Skin epidermis (tissue), 12 donors: ENCODE data around the gene ZSWIM1.
"Not testable (repeated sequence)": the region's sequence is repeated elsewhere in the genome, so short reads cannot be mapped to it uniquely, and the experiment has no call there.

Experiments used
- H3K27ac ChIP-seq, 21 experiments: fragments of 200-600 bp; sonication (generic) in 11 of 21; one replicate each; pipeline ENCODE4 v1.5.0; 2020; ENCODE audit warnings: mild to moderate bottlenecking in 3 of 21, inconsistent platforms in 2 of 21, moderate library complexity in 2 of 21
- H3K4me3 ChIP-seq, 7 experiments: fragments of 200-600 bp; sonication (generic) in 2 of 7; one replicate each; pipeline ENCODE4 v1.5.0; 2020; ENCODE audit warnings: inconsistent platforms in 2 of 7, mild to moderate bottlenecking in 2 of 7, moderate library complexity in 1 of 7

ZSWIM1 gene

DNA sequence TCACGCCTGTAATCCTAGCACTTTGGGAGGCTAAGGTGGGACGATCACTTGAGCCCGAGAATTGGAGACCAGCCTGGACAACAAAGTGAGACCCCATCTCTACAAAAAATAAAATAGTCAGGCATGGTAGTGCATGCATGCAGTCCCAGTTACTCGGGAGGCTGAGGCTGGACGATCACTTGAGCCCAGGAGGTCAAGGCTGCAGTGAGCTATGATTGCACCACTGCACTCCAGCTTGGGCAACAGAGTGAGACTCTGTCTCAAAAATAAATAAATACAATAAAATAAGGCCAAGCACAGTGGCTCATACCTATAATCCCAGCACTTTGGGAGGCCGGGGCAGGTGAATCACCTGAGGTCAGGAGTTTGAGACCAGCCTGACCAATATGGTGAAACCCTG, 20.3 kb downstream of the ZSWIM1 start:
- H3K27ac ChIP-seq, H3K4me3 ChIP-seq: not testable (repeated sequence)

DNA sequence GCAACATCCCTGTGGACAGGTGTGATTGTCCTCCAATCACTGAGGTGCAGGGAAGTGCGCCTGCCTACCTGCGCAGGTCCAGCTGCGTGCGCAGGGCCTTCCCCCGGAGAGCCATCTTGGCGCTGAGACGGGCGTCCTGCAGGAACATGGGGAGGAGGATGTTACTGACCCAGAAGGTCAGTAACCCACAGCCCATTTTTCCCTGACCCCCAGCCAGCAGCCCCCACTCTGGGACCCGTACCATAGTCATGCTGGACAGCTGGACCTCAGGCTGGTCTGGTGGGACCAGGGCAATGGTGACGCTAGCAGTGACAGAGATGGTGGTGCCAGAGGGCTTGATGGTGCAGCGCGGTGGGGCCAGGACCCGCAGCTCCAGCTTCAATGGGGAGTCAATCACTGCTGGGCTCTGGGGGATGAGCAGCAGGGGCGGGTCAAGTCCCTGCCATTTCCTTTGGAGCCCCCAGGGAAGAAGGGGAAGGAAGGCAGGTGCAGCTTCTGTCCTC, 21.2 kb downstream of the ZSWIM1 start:
- H3K4me3 ChIP-seq: no peak overlapping the region

DNA sequence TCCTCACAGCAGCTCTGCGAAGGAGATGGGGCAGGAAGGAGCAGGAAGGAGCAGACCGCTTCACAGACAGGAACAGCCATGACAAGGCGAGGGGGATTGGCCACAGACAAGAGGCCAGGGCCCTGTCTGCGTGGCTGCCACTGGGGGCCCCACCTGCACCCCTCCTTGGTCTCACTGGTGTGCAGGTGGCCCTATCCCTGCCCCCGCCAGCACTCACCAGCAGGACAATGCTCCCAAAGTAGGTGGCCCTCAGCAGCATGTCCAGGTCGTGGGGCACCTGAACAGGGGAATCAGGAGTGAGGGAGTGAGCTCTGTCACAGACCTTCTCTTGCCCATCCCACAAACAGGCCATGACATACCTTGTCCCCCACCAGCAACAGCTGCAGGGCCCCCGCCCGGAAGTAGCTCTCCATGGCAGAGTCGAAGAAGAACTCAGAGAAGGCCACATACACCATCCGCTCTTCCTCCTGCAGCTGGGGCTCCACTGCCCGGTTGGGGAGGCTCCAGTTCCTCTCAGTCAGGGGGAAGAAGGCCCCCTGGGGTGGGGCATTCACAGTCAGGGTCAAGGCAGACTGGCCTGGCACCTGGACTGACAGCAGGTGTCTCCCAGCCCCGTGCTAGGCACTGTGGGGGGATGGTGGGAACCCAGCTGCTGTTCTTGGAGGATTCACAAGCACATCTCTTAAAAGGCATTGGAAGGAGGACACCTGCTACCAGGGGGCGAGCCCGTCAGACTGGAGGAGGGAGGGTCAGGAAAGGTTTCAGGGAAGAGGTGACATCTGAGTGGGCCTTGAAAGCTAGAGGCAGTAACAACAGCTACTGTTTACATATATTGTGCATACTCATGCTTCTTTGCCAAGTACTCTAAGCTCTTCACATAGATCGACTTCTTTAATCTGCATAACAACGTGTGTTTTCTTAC, 23.8 kb downstream of the ZSWIM1 start:
- no peak overlapping the region for H3K4me3 ChIP-seq
- H3K27ac ChIP-seq: no peak overlapping the region

More for the DNA sequence above, 21.2 kb downstream of the ZSWIM1 start:
- no peak overlapping the region for H3K27ac ChIP-seq

DNA sequence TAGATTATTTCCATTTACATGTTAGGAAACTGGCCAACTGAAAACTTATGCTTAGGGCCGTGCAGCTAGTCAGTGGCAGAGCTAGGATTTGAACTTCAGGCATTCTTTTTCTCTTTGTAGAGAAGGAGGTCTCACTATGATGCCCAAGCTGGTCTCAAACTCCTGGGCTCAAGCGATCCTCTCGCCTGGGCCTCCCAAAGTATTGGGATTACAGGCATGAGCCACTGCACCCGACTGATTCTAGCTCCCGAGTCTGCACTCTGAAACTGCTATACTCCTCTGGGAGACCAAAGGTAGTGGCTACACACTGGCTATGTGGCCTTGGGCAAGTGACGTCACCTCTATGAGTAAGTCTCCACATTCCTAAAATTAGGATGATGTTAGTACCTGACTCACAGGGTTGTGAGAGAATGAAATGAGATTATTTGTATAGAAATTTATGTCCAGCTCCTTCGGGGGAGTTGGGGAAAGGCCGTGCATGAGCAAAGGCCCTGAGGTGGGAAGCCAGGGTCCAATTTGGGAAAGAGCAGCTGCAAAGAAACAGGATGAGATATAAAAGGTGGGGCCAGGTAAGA, 24.6 kb downstream of the ZSWIM1 start:
- no peak overlapping the region for H3K4me3 ChIP-seq
- H3K27ac ChIP-seq: no peak overlapping the region

DNA sequence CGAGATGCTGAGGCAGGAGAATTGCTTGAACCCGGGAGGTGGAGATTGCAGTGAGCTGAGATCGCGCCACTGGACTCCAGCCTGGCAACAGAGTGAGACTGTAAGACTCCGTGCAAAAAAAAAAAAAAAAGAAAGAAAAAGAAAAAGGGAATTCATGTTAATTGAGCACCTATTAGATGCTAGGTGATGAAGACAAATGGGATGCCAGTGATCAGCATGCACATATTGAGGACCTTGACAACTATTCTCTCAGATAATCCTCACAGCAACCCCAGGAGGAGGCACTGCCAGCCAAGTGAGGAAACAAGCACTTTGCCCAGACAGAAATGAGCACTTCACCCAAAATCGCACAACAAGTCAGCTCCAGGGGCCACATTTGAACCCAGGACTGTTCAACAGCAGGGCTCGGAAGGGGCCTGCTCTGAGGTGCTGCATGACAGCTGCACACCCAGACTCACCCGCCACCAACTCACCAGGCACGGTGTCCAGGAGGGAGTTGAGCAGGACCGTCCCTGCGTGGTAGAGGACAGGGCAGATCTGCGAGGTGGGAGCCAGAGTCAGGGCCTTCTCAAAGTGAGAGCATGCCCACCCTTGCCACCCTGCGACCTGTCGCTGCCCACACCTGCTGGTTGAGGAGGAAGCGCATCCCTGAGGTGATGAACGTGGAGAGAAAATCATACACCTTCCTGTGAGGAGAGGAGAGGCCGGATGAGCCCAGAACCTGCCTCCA, 26.4 kb downstream of the ZSWIM1 start:
- Histone ChIP-seq H3K4me3 (no peak overlapping the region), H3K27ac (no peak overlapping the region)

DNA sequence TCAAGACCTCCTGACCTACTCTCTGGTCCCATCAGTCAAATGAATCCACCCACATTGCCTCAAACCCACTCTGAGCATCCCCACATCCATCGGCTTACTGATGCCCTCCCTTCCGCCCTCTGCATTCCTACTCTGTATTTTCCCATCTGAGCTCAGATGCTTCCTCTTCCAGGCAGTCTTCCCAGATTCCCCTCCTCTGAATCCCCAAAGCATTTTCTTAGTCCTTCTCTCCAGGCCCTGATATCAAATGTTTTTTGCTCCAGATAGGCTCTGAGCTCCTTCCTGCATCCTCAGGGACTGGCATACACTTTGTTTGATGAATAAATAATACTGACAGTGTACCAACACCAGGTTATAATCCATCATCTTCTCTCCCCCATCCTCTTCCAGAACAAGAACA, 27.1 kb downstream of the ZSWIM1 start:
- Histone ChIP-seq H3K4me3 (no peak overlapping the region), H3K27ac (no peak overlapping the region)

DNA sequence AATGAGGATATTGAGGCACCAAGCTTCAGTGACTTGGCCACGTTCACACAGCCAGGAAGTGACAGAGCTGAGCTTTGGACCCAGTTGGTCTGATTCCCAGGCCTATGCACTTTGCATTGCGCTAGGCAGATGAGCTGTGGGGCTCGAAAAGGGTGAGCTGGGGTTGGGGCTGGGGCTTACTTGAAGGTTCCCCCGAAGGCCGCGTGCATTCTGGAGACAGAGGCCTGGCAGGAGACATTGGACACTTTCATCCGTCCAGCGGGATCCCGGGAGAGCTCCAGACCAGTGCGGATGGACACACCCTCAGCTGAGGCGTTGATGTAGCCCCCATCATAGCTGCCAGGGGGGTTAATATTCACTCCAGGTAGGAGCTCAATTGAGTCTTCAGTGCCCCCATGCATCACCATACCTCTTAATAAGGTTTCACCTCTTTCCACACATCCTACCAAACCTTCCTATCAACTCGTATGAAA, 28.3 kb downstream of the ZSWIM1 start:
- Histone ChIP-seq H3K4me3 (no peak overlapping the region), H3K27ac (peak overlapping the region in 1 of 21 experiments; percentile 5)

DNA sequence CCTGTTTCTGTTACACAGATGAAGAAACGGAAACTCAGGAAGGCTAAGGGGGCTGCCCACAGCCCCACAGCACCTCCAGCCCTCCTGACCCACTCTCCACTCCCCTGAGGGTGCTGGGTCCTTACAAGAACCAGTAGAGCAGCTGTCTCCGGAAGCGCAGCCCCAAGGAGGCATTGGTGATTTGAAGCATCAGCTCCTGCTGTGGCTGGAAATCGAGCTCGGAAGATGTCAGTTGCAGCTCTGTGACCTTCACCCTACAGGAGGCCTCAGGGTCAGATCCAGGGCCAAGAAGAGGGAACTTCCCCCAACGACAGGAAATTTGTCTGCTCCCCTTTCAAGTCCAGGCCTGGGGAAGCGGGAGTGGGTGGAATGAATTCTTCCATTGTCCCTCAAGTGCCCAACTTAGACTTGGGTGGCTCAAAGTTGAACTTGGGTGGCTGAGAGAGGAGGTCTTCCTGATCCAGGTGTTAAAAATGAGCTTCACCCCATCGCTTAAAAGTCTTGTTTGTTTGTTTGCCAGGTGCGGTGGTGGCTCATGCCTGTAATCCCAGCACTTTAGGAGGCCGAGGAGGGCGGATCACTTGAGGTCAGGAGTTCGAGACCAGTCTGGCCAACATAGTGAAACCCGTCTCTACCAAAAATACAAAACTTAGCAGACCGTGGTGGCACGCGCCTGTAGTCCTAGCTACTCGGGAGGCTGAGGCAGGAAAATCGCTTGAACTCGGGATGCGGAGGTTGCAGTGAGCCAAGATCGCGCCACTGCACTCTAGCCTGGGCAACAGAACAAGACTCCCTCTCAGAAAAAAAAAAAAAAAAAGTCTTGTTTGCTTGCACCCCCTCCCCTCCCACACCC, 29.0 kb downstream of the ZSWIM1 start:
- peak overlapping the region in 3 of 21 experiments; percentile 1 to 16 (median 5) for H3K27ac ChIP-seq
- peak overlapping the region in 1 of 7 experiments; percentile 53 for H3K4me3 ChIP-seq

DNA sequence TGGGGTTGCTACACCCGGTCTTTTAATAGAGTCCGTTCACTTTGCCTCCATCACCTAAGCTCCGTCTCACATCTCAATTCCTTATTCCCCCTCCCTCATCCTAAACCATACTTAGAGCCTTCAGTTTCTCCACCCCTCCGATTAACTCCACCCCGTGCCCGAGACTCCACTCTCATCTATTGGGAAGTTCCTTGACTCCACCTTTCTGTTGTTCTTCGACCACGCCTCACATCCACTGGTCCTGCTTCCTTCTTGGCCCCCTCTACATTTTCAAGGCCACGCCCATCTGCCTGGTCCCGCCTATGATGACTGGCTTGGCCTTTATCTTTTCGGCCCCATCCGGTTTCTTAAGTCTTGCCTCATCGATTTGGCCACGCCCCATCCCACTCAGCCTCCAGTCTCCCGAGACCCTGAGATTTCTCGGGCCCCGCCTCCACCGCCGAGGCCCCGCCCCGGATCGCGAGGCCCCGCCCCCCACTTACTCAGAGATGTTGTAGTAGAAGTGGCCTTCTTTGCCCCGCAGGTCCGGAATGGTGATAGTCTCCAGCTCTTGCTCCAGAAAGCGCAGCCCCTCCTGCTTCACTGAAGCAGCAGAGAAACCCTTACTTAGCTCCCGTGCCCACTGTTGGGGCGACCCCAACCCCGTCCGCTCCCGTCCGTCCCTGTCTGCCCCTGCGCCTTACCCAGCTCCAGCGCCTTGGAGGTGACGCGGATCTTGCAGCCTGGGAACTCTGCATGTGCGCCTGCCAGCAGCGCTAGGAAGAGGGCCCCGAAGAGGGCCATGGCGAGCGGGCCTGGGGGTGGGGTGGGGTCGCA, 29.9 kb downstream of the ZSWIM1 start:
- peak overlapping the region in 20 of 21 experiments; percentile 29 to 86 (median 76) for H3K27ac ChIP-seq
- peak overlapping the region; percentile 33 to 53 (median 46) for H3K4me3 ChIP-seq

DNA sequence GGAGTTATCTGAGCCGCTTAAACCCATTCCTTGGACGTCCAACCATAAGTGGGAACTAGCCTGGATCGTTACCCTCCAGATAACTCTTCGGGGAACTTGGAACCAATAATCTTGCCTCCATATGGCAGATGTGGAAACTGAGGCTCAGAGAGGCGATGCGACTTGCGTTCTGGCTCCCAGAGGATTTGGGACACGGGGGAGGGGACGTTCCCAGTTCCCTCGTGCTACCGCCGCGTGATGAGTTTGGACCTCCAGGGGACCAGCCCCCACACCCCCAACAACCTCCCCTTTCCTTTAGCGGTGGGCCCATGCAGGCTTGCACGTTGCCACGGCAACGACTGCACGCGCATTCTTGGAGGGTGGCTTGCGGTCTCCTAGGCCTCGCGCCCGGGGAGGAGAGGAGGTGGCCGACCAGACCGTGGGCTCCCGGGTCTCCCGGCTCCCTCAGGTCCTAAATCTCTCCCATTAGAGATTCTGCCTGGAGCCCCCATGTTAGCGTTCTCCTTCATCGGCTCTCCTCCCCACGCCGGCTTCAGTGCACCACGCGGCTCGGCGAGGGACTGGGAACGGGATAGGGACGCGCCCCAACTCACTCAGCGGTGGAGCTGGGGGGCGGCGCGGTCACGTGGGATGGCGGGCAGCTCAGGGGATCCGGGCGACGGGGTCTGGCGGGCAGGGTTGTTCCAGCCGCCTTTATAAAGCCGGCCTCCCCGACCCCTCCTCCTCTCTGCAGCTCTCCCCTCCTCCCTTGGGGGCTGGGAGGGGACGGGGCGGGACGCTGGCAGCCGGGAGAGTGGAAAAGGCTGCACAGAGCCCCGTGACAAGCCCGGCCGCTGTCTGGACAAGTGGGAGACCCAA, 30.7 kb downstream of the ZSWIM1 start, which contains the start of gene PLTP:
PLTP (minus strand) TSS at position 670 of the 858 bp plus-strand sequence. CDS start 703 bp downstream, outside the sequence.
- peak within 1 kb of the TSS in 20 of 21 experiments; percentile 29 to 86 (median 76) for H3K27ac ChIP-seq

DNA sequence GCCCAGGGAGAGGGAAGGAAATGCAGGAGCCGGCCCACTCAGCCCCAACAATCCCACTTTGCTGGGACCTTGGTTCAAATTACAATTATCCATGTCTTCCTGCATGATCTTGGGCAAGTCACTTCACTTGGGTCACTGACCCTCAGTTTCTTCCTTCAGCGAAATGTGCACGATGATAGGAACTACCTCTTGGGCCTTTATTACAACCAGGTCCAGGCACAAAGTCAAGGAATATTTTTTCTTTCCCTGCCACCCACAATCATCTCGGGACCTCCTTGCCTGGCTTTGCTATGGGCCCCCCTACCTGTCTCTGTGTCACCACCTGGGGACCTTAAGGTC, 31.3 kb downstream of the ZSWIM1 start:
- H3K27ac ChIP-seq: peak overlapping the region in 19 of 21 experiments; percentile 29 to 86 (median 76)
- peak overlapping the region in 6 of 7 experiments; percentile 33 to 53 (median 42) for H3K4me3 ChIP-seq

More for the DNA sequence above, 30.7 kb downstream of the ZSWIM1 start, which contains the start of gene PLTP:
- peak within 1 kb of the TSS; percentile 33 to 53 (median 46) for H3K4me3 ChIP-seq

DNA sequence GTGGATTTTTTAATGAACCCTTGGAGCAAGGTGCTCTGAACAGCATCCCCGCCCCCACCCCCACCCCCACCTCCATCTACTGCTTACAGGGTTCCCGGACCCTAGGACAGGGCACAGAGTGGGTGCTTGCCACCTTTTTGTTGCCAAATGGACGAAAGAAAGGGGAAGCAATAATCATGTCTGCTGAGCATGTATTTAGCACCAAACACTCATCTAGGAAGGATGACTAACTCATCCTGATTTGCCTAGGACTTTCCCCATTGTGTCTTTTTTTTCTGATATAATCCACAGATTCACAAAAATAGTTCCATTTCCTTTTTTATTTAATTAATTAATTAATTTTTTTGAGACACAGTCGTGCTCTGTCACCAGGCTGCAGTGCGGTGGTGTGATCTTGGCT, 32.1 kb downstream of the ZSWIM1 start:
- H3K27ac ChIP-seq: peak overlapping the region in 2 of 21 experiments; percentile 78 to 83
- H3K4me3 ChIP-seq: no peak overlapping the region

DNA sequence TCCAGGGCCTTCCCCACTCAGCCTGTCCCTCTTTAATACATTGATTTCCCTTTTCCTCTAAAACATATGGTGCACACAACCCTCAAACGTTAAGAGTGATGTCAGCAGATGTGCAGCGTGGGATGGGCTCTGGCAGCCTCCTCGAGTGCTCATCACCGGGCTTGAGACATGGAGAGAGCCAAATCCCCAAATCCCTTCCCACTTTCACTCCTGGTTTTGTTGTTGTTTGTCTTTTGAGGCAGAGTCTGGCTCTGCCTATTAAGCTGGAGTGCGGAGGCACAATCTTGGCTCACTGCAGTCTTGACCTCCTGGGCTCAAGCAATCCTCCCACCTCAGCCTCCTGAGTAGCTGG, 36.7 kb downstream of the ZSWIM1 start:
- H3K27ac ChIP-seq: peak overlapping the region in 8 of 21 experiments; percentile 4 to 77 (median 33)

DNA sequence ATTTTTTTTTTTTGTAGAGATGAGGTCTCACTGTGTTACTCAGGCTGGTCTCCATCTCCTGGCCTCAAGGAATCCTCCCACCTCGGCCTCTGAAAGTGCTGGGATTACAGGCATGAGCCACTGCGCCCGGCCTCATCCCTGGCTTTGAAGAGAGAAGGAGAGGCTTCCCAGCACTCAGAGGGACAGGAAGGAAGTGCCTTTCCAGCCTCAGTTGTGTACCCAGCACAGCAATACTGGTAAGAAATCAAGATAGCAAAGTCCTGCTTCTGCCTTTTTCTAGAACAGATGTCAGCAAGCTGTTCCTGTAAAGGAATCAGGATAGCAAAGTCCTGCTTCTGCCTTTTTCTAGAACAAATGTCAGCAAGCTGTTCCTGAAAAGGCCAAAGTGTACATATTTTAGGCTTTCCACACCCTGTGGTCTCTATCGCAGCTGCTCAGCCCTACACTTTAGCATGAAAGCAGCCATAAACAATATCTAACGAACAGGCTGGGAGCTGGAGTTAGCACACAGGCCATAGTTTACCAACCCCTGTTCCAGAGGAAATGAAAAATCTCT, 37.2 kb downstream of the ZSWIM1 start:
- Histone ChIP-seq H3K4me3 (no peak overlapping the region), H3K27ac (peak overlapping the region in 9 of 21 experiments; percentile 4 to 77 (median 33))

More for the DNA sequence above, 36.7 kb downstream of the ZSWIM1 start:
- H3K4me3 ChIP-seq: no peak overlapping the region

DNA sequence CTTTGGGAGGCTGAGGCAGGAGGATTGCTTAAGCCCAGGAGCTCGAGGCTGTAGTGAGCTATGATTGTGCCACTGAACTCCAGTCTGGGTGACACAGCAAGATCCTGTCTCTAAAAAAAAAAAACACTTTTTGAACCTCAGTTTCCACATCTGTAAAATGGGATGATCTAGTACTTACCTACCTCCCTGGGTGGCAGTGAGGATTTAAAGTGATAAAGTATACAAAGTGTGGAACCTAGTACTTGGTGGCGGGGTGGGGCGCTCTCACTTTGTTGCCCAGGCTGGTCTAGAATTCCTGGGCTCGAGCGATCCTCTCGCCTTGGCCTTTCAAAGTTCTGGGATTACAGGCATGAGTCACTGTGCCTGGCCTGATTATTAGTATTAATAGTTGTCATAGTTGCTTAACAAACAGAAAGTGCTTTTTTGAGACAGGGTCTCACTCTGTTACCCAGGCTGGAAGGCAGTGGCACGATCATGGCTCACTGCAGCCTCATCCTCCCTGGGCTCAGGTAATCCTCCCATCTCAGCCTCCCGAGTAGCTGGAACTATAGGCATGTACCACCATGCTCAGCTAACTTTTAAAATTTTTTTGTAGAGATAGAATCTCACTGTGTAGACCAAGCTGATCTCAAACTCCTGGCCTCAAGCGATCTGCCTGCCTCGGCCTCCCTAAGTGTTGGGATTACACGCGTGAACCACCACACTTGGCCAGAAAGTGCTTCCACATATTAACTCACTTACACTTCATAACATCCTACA, 37.9 kb downstream of the ZSWIM1 start:
- no peak overlapping the region for H3K4me3 ChIP-seq
- peak overlapping the region in 5 of 21 experiments; percentile 4 to 77 (median 17) for H3K27ac ChIP-seq
